WTC11 (cell line): Measurements from ENCODE around the gene SPR.

Source experiments
- CTCF ChIP-seq: fragments of 200-600 bp; IDR thresholded peaks from 2 replicates; pipeline ENCODE4 v1.8.0; 2022; ENCODE audit warnings: antibody characterized with exemption
- USF2 ChIP-seq: sonication (generic); formaldehyde crosslinking; IDR thresholded peaks from 2 replicates; pipeline ENCODE4 v1.8.1; 2023; ENCODE audit warnings: mild to moderate bottlenecking, missing genetic modification reagents, moderate library complexity
- ZNF416 ChIP-seq: fragments of 250-450 bp; sonication (Bioruptor Pico); IDR thresholded peaks from 2 replicates; pipeline ENCODE4 v1.9.0; 2021; ENCODE audit warnings: mild to moderate bottlenecking, inconsistent platforms

- TF ChIP-seq CTCF (no peak), ZNF416 (CRISPR knock-in tag) (no peak), USF2 (CRISPR knock-in tag) (no peak)
These were observed 32.5 kb downstream of the SPR start for GRCh38 chr2:72919414-72920317.
